ENCODE results near the gene SLF2.

Gene SLF2

GRCh38 chr10:100912605-100913469, at the start of gene SLF2:
TSS of gene SLF2 (plus strand) at chr10:100912963. CDS start at chr10:100913111, 148 bp downstream.
- peak; percentile 78 to 82 for DNase-seq (ENCODE audit: low read depth in 1 of 2, low spot score in 1 of 2)

GRCh38 chr10:100863433-100863832, 49.3 kb upstream of the SLF2 start:
- DNase-seq (ENCODE audit: low read depth in 1 of 2, low spot score in 1 of 2): no peak

- DNase-seq (ENCODE audit: low read depth in 1 of 2, low spot score in 1 of 2): no peak
These were observed 48.5 kb upstream of the SLF2 start for GRCh38 chr10:100864036-100864885.

- DNase-seq (ENCODE audit: low read depth in 1 of 2, low spot score in 1 of 2): no peak
These were observed 47.8 kb upstream of the SLF2 start for GRCh38 chr10:100864978-100865377.

GRCh38 chr10:100866010-100866409, 46.8 kb upstream of the SLF2 start:
- no peak for DNase-seq (ENCODE audit: low read depth in 1 of 2, low spot score in 1 of 2)

GRCh38 chr10:100866575-100867098, 46.1 kb upstream of the SLF2 start:
- DNase-seq (ENCODE audit: low read depth in 1 of 2, low spot score in 1 of 2): no peak

- DNase-seq (ENCODE audit: low read depth in 1 of 2, low spot score in 1 of 2): no peak
These were observed 45.4 kb upstream of the SLF2 start for GRCh38 chr10:100867261-100867963.

- DNase-seq (ENCODE audit: low read depth in 1 of 2, low spot score in 1 of 2): no peak
These were observed 44.4 kb upstream of the SLF2 start for GRCh38 chr10:100868382-100868781.

- no peak for DNase-seq (ENCODE audit: low read depth in 1 of 2, low spot score in 1 of 2)
These were observed 43.4 kb upstream of the SLF2 start for GRCh38 chr10:100869399-100869798.

GRCh38 chr10:100872034-100872791, 40.5 kb upstream of the SLF2 start:
- peak in 1 of 2 donors; percentile 37 for DNase-seq (ENCODE audit: low read depth in 1 of 2, low spot score in 1 of 2)

- no peak for DNase-seq (ENCODE audit: low read depth in 1 of 2, low spot score in 1 of 2)
These were observed 39.5 kb upstream of the SLF2 start for GRCh38 chr10:100873146-100873826.

GRCh38 chr10:100873827-100874326, 38.9 kb upstream of the SLF2 start:
- no peak for DNase-seq (ENCODE audit: low read depth in 1 of 2, low spot score in 1 of 2)

- no peak for DNase-seq (ENCODE audit: low read depth in 1 of 2, low spot score in 1 of 2)
These were observed 37.9 kb upstream of the SLF2 start for GRCh38 chr10:100874702-100875483.

GRCh38 chr10:100875484-100876166, 37.1 kb upstream of the SLF2 start:
- DNase-seq (ENCODE audit: low read depth in 1 of 2, low spot score in 1 of 2): no peak

GRCh38 chr10:100876585-100877460, 35.9 kb upstream of the SLF2 start:
- DNase-seq (ENCODE audit: low read depth in 1 of 2, low spot score in 1 of 2): no peak

- DNase-seq (ENCODE audit: low read depth in 1 of 2, low spot score in 1 of 2): no peak
These were observed 35.3 kb upstream of the SLF2 start for GRCh38 chr10:100877461-100877850.

- DNase-seq (ENCODE audit: low read depth in 1 of 2, low spot score in 1 of 2): no peak
These were observed 34.4 kb upstream of the SLF2 start for GRCh38 chr10:100878291-100878910.
